GM12865 (cell line): ENCODE results near the gene ATG9A.

Source experiments
- DNase-seq: peaks from one replicate; pipeline ENCODE4 v3.0.0; 2010; ENCODE audit warnings: low read depth
- H3K4me3 ChIP-seq: 2 replicates; pipeline ENCODE4 v1.5.1; 2011; ENCODE audit warnings: mild to moderate bottlenecking, low read depth, low read length, control low read depth
- TF ChIP-seq, protein P1 (sequence below): IDR thresholded peaks from 2 replicates; pipeline ENCODE4 v1.5.1; 2011; ENCODE audit warnings: low read length, control low read depth, low read depth, inconsistent platforms; ENCODE audit not compliant: insufficient read depth; ENCODE audit errors: missing control alignments

ATG9A gene

DNA sequence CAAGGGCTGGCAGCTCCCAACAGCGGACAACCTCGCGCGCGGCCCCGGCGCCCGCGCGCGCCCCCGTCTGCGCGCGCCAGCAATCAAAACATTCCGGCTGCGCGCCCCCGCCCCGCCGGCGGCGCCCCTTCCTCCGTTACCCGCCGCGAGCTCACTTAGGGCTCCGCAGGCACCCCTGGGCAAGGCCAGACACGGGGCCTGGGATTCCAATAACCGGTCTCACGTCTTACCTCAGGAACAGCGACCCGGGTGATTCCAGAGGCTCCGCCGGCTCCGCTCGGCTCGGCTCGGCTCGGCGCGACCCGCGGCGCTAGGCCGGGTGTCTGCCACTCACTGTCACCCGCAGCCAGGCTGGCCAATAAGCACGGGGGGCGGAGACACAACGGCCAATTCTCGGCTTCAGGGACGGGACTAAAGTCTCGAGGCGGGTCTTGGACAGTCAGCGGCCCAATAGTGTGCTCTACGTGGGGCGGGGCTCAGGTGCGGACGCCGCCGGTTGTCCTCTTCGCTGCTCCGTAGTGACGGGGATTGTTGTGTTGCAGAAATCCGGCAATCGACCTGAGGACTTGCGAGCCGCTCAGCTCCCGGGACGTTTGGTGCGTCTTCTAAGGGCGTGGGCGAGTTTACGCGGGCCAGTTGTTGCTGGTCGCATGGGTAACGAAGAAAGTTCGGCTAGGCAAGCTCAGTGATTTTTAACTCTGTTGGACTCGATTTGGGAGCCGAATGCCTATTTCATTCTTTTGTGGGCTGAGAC, at the start of gene ATG9A, which contains the start of gene ANKZF1:
Gene ATG9A, minus strand, starts transcription at position 332 of the 754 bp plus-strand sequence. CDS start 1,612 bp downstream, outside the sequence.
Gene ANKZF1, plus strand, starts transcription at position 502 of the 754 bp plus-strand sequence. CDS start 452 bp downstream, outside the sequence.
- TF ChIP-seq, protein P1, sequence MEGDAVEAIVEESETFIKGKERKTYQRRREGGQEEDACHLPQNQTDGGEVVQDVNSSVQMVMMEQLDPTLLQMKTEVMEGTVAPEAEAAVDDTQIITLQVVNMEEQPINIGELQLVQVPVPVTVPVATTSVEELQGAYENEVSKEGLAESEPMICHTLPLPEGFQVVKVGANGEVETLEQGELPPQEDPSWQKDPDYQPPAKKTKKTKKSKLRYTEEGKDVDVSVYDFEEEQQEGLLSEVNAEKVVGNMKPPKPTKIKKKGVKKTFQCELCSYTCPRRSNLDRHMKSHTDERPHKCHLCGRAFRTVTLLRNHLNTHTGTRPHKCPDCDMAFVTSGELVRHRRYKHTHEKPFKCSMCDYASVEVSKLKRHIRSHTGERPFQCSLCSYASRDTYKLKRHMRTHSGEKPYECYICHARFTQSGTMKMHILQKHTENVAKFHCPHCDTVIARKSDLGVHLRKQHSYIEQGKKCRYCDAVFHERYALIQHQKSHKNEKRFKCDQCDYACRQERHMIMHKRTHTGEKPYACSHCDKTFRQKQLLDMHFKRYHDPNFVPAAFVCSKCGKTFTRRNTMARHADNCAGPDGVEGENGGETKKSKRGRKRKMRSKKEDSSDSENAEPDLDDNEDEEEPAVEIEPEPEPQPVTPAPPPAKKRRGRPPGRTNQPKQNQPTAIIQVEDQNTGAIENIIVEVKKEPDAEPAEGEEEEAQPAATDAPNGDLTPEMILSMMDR: no peak
- H3K4me3 ChIP-seq: peak within 1 kb of the TSS; percentile 96
- DNase-seq: peak; percentile 98

- peak; percentile 36 for DNase-seq
- peak overlapping the region; percentile 47 for H3K4me3 ChIP-seq
- TF ChIP-seq, protein P1: no peak
Observed at GRCh38 chr2:219278655-219279150, 49.3 kb upstream of the ATG9A start.

GRCh38 chr2:219277703-219278654, 48.5 kb upstream of the ATG9A start:
- peak; percentile 74 for DNase-seq
- TF ChIP-seq, protein P1: peak; percentile 97
- H3K4me3 ChIP-seq: peak overlapping the region; percentile 47

GRCh38 chr2:219274361-219274921, 45.0 kb upstream of the ATG9A start:
- no peak for DNase-seq
- TF ChIP-seq, protein P1: no peak
- no peak overlapping the region for H3K4me3 ChIP-seq

- DNase-seq: no peak
- H3K4me3 ChIP-seq: no peak overlapping the region
- TF ChIP-seq, protein P1: no peak
Observed at GRCh38 chr2:219273937-219274336, 44.5 kb upstream of the ATG9A start.

DNA sequence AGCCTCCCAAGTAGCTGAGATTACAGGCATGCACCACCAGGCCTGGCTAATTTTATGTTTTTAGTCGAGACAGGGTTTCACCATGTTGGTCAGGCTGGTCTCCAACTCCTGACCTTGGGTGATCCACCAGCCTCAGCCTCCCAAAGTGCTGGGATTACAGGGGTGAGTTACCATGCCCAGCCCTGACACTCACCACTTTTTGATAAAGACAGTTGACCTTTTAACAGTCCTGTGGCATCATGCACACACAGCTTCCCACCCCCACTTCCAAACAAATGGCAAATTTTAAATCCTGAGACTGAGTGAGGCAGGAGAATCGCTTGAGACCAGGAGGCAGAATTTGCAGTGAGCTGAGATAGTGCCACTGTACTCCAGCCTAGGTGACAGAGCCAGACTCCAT, 43.6 kb upstream of the ATG9A start:
- no peak overlapping the region for H3K4me3 ChIP-seq
- DNase-seq: no peak
- TF ChIP-seq, protein P1: no peak
